Activated naive CD4-positive, alpha-beta T cell (primary cell): Measurements from ENCODE around the gene BPIFA3.
A peak's percentile ranks its signal among the peaks of the same experiment; 100 is the strongest.
"Not testable (repeated sequence)": the region's sequence is repeated elsewhere in the genome, so short reads cannot be mapped to it uniquely, and the experiment has no call there.

Source experiments
- DNase-seq, 4 experiments: peaks; one replicate each; lab custom pipeline; 2025; lab: John Stamatoyannopoulos, UW

The BPIFA3 gene

GRCh38 chr20:33217052-33217451, at the start of gene BPIFA3:
Gene BPIFA3, plus strand, starts transcription at chr20:33217352. Its CDS starts 185 bp downstream, at chr20:33217537.
- no peak for DNase-seq

DNA sequence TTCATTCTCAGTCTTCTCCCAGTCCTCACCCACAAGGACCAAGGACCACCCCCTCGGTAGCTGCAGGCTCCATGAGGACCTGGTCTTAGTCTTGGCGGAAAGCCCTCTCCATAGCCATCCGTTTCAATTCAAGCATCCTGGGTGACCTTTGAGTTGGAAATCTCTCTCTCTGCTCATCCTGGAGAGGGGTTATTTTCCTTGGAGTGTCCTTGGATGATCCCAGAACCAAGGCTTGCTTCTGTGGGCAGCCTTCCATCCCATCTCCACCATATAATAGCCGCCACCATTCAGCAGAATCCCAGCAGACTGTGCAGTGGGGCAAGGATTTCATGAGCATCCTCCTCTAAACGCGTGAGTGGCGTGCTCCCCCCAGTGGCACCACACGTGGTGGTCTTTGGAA, 49.3 kb upstream of the BPIFA3 start, which contains the start of gene BPIFA2:
TSS of gene BPIFA2 (plus strand) at position 301 of the 400 bp plus-strand sequence. CDS start 987 bp downstream, outside the sequence.
- no peak for DNase-seq

DNA sequence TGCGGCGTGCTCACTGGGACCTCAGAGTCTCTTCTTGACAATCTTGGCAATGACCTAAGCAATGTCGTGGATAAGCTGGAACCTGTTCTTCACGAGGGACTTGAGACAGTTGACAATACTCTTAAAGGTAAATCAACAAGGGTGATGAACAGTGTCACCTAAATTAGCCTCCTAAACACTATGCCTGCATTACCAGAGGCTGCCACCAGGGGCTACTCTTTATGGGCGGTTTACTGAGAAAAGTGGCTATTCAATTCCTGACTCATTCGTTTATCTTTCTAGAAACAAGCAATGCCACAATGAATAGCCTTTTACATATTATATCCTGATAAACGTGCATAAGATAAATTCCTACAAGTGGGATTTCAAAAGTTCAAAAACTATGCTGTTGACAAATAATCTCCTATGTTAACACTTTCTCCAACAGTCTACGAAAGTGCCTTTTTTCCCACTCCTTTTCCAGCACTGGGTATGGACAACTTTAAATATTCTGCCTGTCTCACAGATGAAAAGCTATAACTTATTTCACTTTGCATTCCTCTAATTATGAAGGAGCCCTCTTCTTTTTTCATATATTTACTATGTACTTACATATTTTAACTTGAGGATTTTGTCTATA, 47.9 kb upstream of the BPIFA3 start:
- no peak for DNase-seq

GRCh38 chr20:33172781-33173180, 44.4 kb upstream of the BPIFA3 start:
- DNase-seq = no peak

DNA sequence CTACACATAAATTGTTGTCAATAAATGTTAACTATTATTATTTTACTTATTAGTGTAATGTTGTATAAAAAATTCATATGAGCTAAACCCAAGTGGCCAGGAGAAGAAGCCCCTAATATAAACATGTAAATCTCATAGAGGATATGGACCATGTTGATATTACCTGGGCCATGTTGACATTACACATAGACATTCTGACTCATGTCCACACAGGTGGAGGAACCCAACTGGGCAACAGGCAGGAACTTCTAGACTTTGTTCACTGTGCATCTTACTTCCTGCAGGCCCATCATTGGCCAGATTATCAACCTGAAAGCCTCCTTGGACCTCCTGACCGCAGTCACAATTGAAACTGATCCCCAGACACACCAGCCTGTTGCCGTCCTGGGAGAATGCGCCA, 42.0 kb upstream of the BPIFA3 start:
- DNase-seq = no peak

DNA sequence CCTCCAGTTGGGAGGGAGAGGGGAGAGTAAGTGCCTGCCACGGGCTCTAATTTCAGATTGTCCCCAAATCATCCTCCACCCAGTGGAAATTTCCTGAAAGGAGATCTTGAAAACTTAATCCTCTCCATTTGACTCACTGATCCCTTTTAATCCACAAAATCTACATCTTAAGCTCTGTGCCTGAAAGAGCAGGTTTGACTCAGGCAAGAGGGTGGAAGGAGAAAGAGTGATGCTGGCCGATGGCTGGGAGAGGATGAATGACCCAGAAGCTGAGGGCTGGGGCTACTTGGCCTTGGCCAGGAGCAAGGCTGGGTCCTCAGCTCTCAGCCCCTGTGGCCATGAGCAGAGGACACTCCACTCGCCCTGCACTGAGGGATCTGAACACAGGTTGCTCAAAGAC, 41.1 kb upstream of the BPIFA3 start:
- DNase-seq = no peak

DNA sequence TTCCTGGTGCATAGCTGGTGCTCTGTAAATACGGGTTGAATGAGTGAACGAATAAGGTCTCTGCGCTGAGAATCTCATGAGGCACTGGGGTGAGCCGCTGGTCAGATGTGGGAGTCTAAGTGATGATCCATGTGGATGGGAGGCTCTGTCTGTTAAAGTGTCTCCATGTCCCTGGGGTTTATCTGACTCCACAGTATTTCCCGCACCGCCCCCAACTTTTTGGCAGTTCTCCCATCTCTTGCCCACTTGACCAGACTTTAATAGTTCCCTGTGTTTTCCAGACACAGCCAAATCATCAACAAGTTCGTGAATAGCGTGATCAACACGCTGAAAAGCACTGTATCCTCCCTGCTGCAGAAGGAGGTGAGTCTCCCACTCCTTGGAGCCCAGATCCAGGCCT, 39.3 kb upstream of the BPIFA3 start:
- no peak for DNase-seq

GRCh38 chr20:33178726-33179125, 38.4 kb upstream of the BPIFA3 start:
- no peak for DNase-seq

DNA sequence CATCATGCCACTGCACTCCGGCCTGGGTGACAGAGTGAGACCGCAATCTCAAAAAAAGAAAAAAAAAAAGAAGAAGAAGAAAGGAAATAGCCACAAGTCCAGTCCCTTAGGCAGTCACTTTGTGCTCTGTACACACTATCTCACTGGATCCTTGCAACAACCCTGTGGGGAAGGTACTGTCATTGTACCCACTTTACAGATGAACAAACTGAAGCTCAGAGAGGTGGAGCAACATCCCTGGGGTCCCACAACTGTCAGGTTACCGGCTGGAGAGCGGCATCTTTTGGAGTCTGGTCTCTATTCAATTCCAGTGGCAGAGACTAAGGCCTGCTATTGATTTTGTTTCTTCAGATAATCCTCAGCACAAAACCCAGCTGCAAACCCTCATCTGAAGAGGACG, 37.0 kb upstream of the BPIFA3 start:
- no peak for DNase-seq

- no peak for DNase-seq
These were observed 35.6 kb upstream of the BPIFA3 start for GRCh38 chr20:33181482-33182093.

GRCh38 chr20:33183312-33183711, 33.8 kb upstream of the BPIFA3 start:
- DNase-seq = no peak

DNA sequence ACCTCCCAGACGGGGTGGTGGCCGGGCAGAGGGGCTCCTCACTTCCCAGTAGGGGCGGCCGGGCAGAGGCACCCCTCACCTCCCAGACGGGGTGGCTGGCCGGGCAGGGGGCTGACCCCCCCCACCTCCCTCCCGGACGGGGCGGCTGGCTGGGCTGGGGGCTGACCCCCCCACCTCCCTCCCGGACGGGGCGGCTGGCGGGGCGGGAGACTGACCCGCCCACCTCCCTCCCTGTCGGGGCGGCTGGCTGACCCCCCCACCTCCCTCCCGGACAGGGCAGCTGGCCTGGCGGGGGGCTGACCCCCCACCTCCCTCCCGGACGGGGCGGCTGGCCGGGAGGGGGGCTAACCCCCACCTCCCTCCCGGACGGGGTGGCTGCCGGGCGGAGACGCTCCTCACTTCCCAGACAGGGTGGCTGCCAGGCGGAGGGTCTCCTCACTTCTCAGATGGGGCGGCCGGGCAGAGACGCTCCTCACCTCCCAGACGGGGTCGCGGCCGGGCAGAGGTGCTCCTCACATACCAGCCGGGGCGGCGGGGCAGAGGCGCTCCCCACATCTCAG, 32.0 kb upstream of the BPIFA3 start:
- DNase-seq = not testable (repeated sequence)

DNA sequence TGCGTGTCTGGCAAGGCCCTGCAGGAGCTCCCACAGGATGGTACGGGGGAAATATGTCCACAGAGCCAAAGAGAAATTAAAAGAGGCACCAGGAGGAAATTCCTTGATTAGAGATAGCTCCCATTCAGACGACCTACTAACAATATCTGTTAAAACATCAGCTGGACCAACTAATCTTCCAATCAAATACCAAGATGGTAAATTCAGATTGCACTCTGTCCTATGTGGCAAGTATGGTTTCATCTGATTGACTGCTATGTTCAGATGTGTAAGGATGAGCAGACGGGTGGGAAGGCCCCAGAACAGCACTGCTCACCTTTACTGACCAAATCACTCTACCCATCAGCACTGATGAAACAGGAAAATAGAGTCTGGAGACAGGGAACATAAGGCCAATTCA, 29.7 kb upstream of the BPIFA3 start:
- no peak for DNase-seq

DNA sequence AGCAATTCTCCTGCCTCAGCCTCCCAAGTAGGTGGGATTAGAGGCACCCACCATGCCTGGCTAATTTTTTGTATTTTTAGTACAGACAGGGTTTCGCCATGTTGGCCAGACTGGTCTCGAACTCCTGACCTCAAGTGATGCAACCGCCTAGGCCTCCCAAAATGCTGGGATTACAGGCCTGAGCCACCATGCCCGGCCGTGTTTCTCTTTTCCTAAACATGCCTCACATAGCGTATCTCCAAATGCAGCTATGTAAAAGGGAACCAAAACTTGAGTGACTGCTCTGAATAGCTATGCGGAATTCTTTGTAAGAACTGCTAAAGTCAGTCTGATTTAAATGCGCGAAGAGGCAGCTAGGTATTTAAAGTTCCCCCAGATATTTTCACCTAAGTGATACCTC, 28.7 kb upstream of the BPIFA3 start:
- DNase-seq = no peak

GRCh38 chr20:33191484-33191883, 25.7 kb upstream of the BPIFA3 start:
- no peak for DNase-seq

- no peak for DNase-seq
These were observed 25.2 kb upstream of the BPIFA3 start for GRCh38 chr20:33191955-33192354.

GRCh38 chr20:33192912-33193501, 24.1 kb upstream of the BPIFA3 start:
- DNase-seq = no peak

DNA sequence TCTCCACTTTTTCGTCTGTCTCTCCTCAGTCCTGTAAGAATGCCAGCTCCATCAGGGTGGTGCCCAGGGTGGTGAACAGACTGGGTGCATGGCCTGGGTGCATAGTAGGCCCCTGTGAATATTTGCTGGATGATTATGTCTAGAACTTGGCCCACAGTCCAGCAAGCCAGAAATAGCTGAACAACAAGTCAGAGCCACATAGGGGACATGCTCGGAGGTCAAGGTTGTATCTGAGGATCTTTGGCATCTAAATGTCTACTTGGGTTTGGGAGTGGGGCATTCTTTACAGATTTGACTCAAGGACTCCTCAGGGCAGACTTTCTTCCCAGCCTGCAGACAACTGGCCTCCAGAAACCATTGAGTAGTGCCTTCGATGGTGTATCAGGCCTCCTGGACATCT, 18.1 kb upstream of the BPIFA3 start:
- no peak for DNase-seq

DNA sequence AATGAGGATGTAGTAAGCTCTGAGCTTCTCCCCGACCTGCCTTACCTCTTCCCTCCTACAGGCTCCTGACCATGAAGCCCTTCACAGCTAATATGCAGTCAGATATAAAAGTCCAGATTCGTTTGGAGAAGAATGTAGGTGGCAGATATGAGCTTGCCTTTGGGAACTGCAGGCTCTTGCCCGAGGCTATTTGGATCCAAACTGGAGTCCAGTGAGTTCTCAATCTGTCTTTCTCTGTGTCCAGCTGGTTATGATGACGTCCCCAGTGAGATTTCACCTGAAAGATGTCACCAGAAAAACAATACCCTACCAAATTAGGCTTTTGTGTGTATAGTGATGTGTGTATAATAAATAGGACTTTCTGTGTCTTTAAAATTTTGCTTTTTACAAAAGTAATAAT, 14.7 kb upstream of the BPIFA3 start:
- DNase-seq = no peak

DNA sequence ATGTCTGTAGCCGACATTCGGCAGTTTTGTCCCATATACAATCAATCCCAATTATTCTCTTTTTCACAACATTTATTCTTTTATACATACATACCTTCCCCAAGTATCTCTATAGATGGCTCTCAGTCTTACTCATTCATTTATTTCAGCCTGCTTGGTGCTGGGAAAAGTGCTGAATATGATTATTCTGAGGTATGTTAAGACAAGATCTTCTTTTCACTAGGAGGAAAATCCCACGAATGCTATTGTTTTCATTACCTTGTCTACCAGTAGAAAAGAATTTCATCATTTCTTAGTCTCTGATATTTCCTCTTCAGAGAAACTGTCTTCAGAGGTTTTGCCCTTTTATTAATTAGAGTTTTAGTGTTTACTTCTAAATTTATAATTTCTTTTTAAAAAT, 13.7 kb upstream of the BPIFA3 start:
- no peak for DNase-seq

DNA sequence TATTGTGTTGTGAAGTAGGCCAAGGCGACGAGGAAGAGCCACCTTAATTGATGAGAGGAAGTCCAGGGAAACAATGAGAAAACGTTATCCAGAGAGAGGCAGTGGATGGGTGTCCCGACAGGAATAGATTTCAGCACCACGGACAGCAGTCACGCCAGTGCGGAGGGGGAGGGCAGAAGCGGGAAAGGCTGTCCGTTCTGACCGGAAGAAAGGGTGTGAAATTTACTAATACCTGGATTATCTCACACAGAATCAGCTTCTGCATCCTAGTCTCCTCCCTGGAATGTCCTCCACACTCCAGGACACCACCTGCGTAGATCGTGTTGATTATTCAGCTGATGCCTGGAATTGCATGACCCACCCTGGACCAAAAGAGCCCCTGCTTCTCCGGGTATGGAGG, 7.4 kb upstream of the BPIFA3 start:
- DNase-seq = peak in 1 of 4 experiments; percentile 19

DNA sequence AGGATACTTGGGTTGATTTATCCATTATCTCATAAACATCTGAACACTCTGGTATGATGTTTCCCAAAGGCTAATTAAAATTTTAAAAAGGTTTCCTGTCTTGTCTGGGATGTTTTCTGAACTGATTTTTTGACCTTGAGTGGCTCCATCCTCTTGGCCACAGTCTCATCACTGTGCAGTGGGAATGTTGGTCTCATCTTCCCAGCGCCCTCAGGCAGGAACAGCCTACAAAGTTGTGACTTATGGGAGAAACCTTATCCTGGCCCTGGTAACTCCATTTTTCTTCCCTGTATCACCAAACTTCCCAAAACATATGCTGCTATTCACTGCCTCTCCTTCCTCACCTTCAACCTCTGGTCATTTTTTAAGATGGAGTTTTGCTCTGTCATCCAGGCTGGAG, 6.8 kb upstream of the BPIFA3 start:
- no peak for DNase-seq

DNA sequence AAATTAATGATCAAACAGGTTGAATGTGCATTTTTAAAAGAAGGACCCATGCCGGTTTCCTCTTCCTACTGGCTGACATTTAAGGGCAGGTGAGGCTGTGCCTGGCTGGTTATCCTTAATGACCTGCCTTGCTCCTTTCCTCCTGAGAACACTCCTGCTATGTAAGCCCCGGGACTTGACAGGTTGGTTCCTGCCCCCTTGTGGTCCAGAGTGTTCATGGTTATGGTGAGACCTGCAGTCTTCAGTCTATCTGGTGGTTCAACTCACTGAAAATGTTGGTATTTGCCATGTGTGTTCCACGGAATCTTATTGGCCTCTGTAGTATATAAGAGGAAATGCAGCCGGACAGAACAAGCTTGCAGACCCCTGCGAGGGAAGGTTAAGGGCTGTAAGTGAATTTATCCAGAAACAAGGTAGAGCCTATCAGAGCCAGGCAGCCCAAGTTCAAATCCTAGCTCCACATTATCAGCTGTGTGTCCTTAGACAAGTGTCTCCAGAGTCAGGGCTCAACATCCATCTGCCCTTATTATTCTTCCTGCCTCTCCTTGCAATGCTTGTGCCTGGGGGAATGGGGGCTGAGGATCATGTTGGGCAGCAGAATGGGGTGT, 5.2 kb upstream of the BPIFA3 start:
- DNase-seq = peak in 1 of 4 experiments; percentile 2
